Psoas muscle (tissue), 8 donors: ENCODE measurements around the gene TEFM. TPM values are rescaled to one million over a fixed set of nuclear protein-coding genes. Genes with fewer than 3 reads are reported as not detected.

Experiments used
- ATAC-seq, 4 donors: fragments of 200-7000 bp; cut with Tn5 transposase; one replicate each; pipeline ENCODE4 v1.9.1; 2020; ENCODE audit warnings: moderate library complexity in 3 of 4, mild to moderate bottlenecking in 2 of 4
- DNase-seq, 2 donors: peaks; one replicate each; pipeline ENCODE4 v3.0.0-alpha.2; 2020
- H3K27ac ChIP-seq: fragments of 200-600 bp; one replicate; pipeline ENCODE4 v1.8.0; 2022
- H3K27me3 ChIP-seq, 3 donors: fragments of 200-600 bp in 1 of 3; one replicate each; pipeline versions ENCODE4 v1.6.1 to v1.8.0; 2013 to 2022; ENCODE audit warnings: low read length in 2 of 3, mild to moderate bottlenecking in 2 of 3, moderate library complexity in 1 of 3; ENCODE audit not compliant: insufficient read depth in 3 of 3
- H3K36me3 ChIP-seq, 2 donors: fragments of 200-600 bp in 1 of 2; one replicate each; pipeline versions ENCODE4 v1.6.1 to v1.8.0; 2013 to 2022; ENCODE audit warnings: low read depth in 1 of 2, mild to moderate bottlenecking in 1 of 2, moderate library complexity in 1 of 2; ENCODE audit not compliant: insufficient read depth in 1 of 2
- H3K4me1 ChIP-seq: fragments of 200-600 bp; one replicate; pipeline ENCODE4 v1.8.0; 2022
- H3K4me3 ChIP-seq: fragments of 200-600 bp; one replicate; pipeline ENCODE4 v1.8.0; 2022; ENCODE audit warnings: mild to moderate bottlenecking
- H3K9me3 ChIP-seq: fragments of 200-600 bp; one replicate; pipeline ENCODE4 v1.8.0; 2022
- CTCF ChIP-seq: fragments of 200-600 bp; IDR thresholded peaks from one replicate; pipeline ENCODE4 v1.8.0; 2022; ENCODE audit warnings: antibody characterized with exemption
- WGBS, 3 donors: extraction: QIAGEN DNeasy Blood & Tissue Kit; methylation state at CpG; one replicate each; pipeline versions ENCODE4 v1.1.6 to v1.1.7; 2013; 5-methylcytosine and 5-hydroxymethylcytosine counted together
- intact Hi-C, 2 donors: fragments of 100-400 bp; cut with DNase I; formaldehyde crosslinking; loops; one replicate each; pipeline versions ENCODE4 v1.11.0 to v1.14.2; 2022
- polyA plus RNA-seq, 3 donors: library from polyadenylated mRNA; stranded (reverse); fragments of 200-250 nt; gene quantifications; one replicate each; pipeline ENCODE4 v1.2.3, GENCODE V29; 2013
- total RNA-seq, 4 donors: library from RNA; stranded (reverse); fragmentation: NEBNext Ultra II Directional in 2 of 4; extraction: Animal tissue kit (Norgen Biotek cat#: 25700) in 2 of 4; gene quantifications; one replicate each; pipeline versions ENCODE4 v1.2.1 to v1.2.4, GENCODE V29; 2021 to 2023
- donor health status: healthy with polysubstance abuse.
- donor health status: DM: no; HTN: no; CAD: no; lungs with moderate emphysema.
- donor health status: Bipolar disorder and iron deficiency.
- donor health status: healthy.
- donor health status: DM: yes; HTN: yes; CAD: no.
- donor health status: DM: no; HTN: no; CAD: no.
- donor health status: DM: no; HTN: no; CAD: no.
- donor health status: DM: yes; HTN: yes; CAD: no.

TEFM gene
- total and polyA plus RNA-seq, 7 donors: 8.0 to 37.0 (median 10.9) TPM

GRCh38 chr17:30905742-30906100 is 317 bp downstream of the TEFM start:
- intact Hi-C loops: loop anchor here (2.0 to 10.0 kb wide), 3 partner anchors 65 to 309 kb away; partner anchors contain the start of genes CRLF3 (in 1 of the 2) and RNF135 (in 1 of the 2)
- H3K36me3 ChIP-seq: peaks cover 0 to 32% of the 10 kb centered on the region in 2 donors
- H3K4me3 ChIP-seq: peak overlapping the region; percentile 94
- H3K27me3 ChIP-seq: no peaks in the 10 kb centered on the region
- WGBS, 3 donors: 0 to 1% (median 1%) methylated on average over 11 of the region's 11 CpGs
- no peak for TF ChIP-seq CTCF
- no peaks in the 10 kb centered on the region for H3K9me3 ChIP-seq
- DNase-seq (no peak), ATAC-seq (peak; percentile 41 to 71 (median 52))
- peaks cover 14% of the 10 kb centered on the region for H3K4me1 ChIP-seq
- H3K27ac ChIP-seq: peak overlapping the region; percentile 88

- WGBS, 3 donors: 64 to 74% (median 70%) methylated on average over 5 of the region's 5 CpGs
- no peak for ATAC-seq
- H3K36me3 ChIP-seq: peaks cover 0 to 77% of the 10 kb centered on the region in 2 donors
- H3K4me3 ChIP-seq: no peak overlapping the region
- no peak for TF ChIP-seq CTCF
- H3K9me3 ChIP-seq: no peaks in the 10 kb centered on the region
- no peak for DNase-seq
- no peak overlapping the region for H3K27ac ChIP-seq
- intact Hi-C loops: no loop called here
- no peaks in the 10 kb centered on the region for H3K27me3 ChIP-seq
- no peaks in the 10 kb centered on the region for H3K4me1 ChIP-seq
These were observed 8.7 kb downstream of the TEFM start for GRCh38 chr17:30897311-30897710.

GRCh38 chr17:30894236-30894635 is 11.8 kb downstream of the TEFM start:
- peaks cover 0 to 46% of the 10 kb centered on the region in 2 donors for H3K36me3 ChIP-seq
- no peaks in the 10 kb centered on the region for H3K9me3 ChIP-seq
- no peak for TF ChIP-seq CTCF
- DNase-seq (no peak), ATAC-seq (no peak)
- intact Hi-C loops: no loop called here
- H3K4me3 ChIP-seq: no peak overlapping the region
- H3K27me3 ChIP-seq: no peaks in the 10 kb centered on the region
- WGBS, 3 donors: 78 to 85% (median 82%) methylated on average over 3 of the region's 3 CpGs
- H3K27ac ChIP-seq: no peak overlapping the region
- H3K4me1 ChIP-seq: no peaks in the 10 kb centered on the region

GRCh38 chr17:30886187-30886586 is 19.9 kb downstream of the TEFM start:
- peaks cover 0 to 4% of the 10 kb centered on the region in 2 donors for H3K36me3 ChIP-seq
- TF ChIP-seq CTCF: no peak
- 96 to 100% (median 99%) methylated on average over 5 of the region's 5 CpGs for WGBS, 3 donors
- no peaks in the 10 kb centered on the region for H3K27me3 ChIP-seq
- no peaks in the 10 kb centered on the region for H3K4me1 ChIP-seq
- H3K27ac ChIP-seq: no peak overlapping the region
- H3K9me3 ChIP-seq: no peaks in the 10 kb centered on the region
- DNase-seq (no peak), ATAC-seq (no peak)
- intact Hi-C loops: no loop called here
- no peak overlapping the region for H3K4me3 ChIP-seq

DNA sequence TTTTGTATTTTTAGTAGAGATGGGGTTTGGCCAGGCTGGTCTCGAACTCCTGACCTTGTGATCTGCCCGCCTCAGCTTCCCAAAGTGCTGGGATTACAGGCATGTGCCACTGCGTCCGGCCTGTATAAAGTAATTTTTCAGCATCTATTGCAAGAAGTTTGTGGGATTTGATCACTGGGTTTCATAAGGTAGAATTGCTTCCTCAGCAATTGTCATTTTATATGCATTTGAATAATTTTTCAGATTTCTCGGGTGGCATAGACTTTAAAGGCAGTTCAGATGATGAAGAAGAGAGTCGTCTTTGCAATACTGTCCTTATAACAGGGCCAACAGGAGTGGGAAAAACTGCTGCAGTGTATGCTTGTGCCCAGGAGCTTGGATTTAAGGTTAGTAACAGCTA is 37.0 kb downstream of the TEFM start:
- no peaks in the 10 kb centered on the region for H3K4me1 ChIP-seq
- no peak for DNase-seq
- H3K4me3 ChIP-seq: no peak overlapping the region
- H3K36me3 ChIP-seq: no peaks in the 10 kb centered on the region
- WGBS, 3 donors: 95 to 96% (median 96%) methylated on average over 6 of the region's 6 CpGs
- H3K27ac ChIP-seq: no peak overlapping the region
- TF ChIP-seq CTCF: no peak
- H3K27me3 ChIP-seq: no peaks in the 10 kb centered on the region
- no peaks in the 10 kb centered on the region for H3K9me3 ChIP-seq
- intact Hi-C loops: no loop called here
- ATAC-seq: no peak
